Breast epithelium (tissue), 3 donors: ENCODE measurements around the gene STXBP5L.

Experiments
- POLR2A ChIP-seq: fragments of 450-650 bp; IDR thresholded peaks from one replicate; pipeline ENCODE4 v1.6.1; 2016; ENCODE audit warnings: antibody characterized with exemption, mild to moderate bottlenecking, moderate library complexity
- POLR2AphosphoS5 ChIP-seq, 3 donors: sonication (generic); formaldehyde crosslinking; IDR thresholded peaks; one replicate each; pipeline ENCODE4 v1.6.1; 2017; ENCODE audit warnings: antibody characterized with exemption in 3 of 3
- TF ChIP-seq, protein P1 (sequence below), 3 donors: fragments of 450-650 bp; IDR thresholded peaks; one replicate each; pipeline ENCODE4 v1.5.1; 2016 to 2017; ENCODE audit warnings: antibody characterized with exemption in 3 of 3, mild to moderate bottlenecking in 3 of 3, moderate library complexity in 3 of 3

- TF ChIP-seq, protein P1, sequence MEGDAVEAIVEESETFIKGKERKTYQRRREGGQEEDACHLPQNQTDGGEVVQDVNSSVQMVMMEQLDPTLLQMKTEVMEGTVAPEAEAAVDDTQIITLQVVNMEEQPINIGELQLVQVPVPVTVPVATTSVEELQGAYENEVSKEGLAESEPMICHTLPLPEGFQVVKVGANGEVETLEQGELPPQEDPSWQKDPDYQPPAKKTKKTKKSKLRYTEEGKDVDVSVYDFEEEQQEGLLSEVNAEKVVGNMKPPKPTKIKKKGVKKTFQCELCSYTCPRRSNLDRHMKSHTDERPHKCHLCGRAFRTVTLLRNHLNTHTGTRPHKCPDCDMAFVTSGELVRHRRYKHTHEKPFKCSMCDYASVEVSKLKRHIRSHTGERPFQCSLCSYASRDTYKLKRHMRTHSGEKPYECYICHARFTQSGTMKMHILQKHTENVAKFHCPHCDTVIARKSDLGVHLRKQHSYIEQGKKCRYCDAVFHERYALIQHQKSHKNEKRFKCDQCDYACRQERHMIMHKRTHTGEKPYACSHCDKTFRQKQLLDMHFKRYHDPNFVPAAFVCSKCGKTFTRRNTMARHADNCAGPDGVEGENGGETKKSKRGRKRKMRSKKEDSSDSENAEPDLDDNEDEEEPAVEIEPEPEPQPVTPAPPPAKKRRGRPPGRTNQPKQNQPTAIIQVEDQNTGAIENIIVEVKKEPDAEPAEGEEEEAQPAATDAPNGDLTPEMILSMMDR (IDR thresholded peaks at IDR 0.05): no peak
- TF ChIP-seq POLR2AphosphoS5 (IDR thresholded peaks at IDR 0.05): no peak
- TF ChIP-seq POLR2A: no peak
These were observed 554.6 kb downstream of the STXBP5L start for GRCh38 chr3:121462565-121462964.
